ENCODE measurements around the gene TEAD3.

The TEAD3 gene

DNA sequence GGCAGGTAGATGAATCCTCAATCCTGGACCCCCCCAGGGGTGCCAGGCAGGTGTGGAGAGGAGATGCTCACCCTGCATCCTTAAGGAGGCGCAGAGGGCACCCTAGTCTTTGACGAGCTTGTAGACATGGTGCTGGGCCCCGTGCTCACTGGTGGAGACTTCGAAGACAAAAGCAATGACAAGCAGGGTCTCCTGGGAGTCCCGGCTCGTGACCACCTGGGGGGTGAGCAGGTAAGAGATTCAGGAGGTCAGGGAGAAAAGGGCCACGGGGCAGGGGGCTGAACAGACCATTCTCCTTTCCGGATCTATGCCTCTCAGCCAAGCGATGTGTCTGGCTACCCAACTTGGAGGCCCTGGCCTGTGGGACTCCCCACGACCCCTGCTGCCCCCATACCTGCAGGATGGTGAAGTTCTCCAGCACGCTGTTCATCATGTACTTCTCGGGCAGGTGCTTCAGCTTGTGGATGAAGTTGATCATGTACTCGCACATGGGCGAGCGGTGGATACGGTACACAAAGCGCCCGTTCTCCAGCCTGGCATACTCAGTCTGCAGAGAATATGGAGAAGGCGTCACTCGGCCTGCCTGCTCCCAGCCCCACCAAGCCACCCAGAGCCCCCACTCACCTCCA is 21.8 kb downstream of the TEAD3 start:
- no peak for DNase-seq (ENCODE audit: low read depth)

DNA sequence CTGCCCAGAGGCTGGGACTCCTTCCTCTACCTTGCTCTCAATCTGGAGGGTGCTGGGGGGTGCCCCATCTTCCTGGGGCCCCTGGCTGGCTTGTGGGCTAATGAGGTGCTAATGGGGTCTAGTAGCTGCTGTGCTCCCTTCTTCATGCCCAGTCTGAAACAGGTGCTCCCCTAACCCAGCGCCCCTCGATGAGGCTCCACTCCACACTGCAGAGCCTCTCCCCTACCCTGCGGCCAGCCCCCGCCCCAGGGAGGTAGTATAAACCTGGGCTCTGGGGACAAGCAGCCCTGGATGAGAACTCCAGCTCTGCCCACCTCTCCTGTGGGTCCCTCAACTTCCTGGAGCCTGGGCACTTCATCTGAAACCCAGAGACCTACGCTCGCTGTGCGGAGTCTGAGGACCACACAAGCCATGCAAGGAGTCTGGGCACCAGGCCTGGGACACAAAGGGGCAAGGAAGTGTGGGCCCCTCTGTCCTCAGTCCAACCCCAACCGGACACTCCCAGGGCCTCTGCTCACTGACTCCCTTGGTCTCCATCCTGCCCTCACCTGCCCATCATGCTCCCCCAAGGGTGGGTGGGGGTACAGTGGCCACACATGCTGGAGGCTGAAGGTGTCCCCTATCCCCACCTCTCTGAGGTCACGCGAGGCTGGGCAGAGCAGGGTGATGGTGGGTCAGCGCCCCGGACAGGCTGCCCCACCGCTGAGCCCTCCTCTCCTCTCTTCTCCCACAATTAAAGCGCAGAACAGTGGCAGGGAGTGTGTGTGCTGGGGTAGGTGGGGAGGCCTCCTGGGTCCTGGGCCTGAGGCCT is 22.5 kb downstream of the TEAD3 start:
- no peak for DNase-seq (ENCODE audit: low read depth)

DNA sequence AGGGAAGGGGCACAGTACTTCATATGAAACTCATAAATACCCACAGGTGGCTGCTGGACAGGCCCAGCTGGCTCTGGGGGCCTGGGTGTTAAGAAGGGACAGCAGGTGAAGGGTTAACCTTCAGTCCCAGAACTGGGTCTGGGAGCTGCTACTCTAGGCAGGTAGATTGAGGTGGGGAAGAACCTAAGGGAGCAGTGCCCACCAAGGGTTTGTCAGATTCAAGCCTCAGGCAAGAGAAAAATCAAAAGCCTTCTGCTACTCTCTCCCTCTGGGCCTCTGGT is 23.1 kb downstream of the TEAD3 start:
- DNase-seq (ENCODE audit: low read depth): no peak

DNA sequence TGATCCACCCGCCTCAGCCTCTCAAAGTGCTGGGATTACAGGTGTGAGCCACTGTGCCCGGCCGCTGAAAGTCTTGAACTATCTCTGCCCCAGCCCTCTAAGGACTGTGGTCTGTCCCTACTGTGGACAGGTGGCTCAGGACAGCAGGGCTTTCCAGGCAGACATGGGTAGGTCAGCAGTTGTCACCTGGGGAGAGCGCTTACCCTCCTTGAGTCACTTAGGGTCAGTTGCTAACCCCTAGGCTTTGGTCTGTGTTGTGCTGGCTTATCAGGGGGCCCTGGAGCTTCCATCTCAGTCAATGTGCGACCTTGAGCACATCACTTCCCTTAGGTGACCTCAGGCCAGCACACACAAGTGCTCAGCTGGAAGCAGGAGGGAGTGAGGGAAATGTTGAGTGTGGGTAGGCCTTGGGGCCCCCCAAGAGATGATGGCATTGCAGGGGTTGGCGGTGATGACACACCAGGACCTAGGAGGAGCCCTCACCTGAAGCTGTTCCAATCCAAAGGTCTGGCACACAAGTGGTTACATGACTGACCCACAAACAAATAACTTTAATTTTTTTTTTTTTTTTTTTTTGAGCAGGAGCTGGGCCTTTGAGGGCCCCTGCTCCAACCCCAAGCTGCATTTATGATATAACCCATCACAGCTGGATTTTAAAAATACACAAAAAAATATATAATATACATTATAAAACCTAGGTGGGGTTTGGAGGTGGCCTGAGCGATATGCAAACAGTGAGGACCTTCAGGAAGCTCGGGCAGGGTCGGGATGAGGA is 23.6 kb downstream of the TEAD3 start:
- DNase-seq (ENCODE audit: low read depth): no peak

DNA sequence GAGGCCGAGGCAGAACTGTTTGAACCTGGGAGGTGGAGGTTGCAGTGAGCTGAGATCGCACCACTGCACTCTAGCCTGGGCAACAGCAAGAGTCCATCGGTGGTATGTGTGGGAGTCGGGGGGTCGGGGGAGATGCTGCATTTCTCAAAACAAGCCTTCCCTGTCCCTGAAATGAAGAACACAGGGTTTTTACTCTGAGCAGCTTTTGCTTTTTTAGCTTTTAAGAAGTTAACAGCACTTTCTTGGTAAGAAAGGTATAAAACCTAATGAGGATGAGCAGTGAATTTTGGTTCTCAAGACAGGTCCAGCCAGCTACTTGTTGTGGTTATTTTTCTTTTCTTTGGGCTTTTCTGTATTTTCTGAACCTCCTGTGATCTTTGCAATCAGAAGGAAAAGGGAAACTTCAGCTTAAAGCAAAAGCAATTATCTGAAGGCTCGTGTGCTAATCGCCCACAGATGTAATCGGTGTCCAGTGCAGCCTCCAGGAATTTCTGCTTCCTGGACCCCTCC is 25.0 kb downstream of the TEAD3 start:
- no peak for DNase-seq (ENCODE audit: low read depth)

DNA sequence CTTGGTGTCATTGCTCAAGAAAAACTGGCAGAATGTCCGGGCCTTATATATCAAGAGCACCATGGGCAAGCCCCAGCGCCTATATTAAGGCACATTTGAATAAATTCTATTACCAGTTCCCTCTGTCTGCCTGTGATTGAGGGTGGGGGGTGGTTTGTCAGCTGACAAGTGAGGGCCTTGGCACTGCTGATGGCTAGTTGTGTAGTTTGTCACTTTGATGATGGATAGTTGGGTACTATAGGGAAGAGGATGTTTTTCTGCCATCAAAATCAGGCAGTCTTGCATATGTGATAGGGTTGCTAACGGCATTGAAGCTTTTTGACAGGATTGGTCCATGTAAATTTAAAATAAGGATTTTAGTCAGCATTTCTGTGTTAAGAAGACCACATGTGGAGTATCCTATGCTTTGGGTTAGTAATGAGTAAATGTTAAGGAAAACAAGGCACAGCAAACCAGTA is 26.2 kb downstream of the TEAD3 start:
- DNase-seq (ENCODE audit: low read depth): no peak

DNA sequence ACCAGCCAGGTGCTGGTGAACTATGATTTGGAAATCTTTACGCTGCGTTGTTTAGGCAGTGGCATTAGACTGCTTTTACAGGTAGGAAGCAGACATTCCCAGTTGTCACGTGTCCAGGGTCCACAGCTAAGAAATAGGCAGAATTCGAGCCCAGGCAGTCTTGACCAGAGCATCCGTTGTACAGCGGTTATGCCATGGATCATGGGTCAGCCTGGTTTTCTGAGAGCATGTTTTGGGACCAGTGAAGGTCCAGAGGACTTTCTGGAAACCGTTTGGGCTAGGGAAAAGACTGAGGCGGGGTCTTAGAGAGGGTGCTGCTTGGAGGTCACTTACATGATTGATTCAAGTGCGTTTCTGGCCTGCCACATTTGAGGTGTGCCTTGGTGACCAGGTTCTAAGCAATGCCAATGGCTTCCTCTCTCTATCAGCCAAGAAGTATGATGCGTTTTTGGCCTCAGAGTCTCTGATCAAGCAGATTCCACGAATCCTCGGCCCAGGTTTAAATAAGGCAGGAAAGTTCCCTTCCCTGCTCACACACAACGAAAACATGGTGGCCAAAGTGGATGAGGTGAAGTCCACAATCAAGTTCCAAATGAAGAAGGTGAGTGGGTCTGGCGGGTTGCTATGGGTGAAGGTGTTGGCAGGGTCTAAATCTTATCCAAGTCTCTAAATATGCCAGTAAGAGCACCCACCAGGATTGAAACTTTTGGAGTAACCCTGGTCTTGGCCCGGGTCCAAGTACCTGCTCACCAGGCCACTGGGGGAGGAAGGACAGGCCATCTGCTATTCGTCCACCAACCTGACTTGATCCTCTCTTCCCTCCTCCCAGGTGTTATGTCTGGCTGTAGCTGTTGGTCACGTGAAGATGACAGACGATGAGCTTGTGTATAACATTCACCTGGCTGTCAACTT is 26.9 kb downstream of the TEAD3 start:
- DNase-seq (ENCODE audit: low read depth): no peak

DNA sequence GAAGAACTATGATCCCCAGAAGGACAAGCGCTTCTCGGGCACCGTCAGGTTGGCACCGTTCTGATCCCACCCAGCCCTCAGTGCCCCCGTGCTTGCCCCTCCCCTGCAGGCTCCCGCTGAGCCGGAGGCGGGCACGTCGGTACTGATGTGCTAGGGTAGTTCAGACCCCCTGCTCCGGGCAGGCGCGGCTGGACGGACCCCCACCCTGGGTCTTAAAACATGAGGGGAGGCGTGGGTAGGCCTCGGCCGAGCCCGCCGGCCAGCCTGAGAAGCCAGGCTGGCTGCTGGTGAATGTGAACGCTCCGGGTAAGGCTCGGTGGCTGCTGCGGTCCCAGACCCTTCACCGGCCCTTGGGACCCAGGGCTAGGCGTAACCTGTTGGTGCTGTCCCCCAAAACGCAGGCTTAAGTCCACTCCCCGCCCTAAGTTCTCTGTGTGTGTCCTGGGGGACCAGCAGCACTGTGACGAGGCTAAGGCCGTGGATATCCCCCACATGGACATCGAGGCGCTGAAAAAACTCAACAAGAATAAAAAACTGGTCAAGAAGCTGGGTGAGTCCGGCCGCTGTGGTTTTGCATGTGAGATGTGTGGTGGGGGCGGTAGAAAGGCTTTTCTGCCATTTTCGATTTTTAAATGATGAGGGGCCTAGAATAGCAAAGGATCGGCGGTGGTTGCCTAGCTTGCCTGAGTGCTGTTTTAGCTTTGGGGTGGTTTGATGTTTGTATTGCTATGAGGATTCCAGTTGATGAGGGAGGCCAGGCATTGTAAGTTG is 27.7 kb downstream of the TEAD3 start:
- no peak for DNase-seq (ENCODE audit: low read depth)

DNA sequence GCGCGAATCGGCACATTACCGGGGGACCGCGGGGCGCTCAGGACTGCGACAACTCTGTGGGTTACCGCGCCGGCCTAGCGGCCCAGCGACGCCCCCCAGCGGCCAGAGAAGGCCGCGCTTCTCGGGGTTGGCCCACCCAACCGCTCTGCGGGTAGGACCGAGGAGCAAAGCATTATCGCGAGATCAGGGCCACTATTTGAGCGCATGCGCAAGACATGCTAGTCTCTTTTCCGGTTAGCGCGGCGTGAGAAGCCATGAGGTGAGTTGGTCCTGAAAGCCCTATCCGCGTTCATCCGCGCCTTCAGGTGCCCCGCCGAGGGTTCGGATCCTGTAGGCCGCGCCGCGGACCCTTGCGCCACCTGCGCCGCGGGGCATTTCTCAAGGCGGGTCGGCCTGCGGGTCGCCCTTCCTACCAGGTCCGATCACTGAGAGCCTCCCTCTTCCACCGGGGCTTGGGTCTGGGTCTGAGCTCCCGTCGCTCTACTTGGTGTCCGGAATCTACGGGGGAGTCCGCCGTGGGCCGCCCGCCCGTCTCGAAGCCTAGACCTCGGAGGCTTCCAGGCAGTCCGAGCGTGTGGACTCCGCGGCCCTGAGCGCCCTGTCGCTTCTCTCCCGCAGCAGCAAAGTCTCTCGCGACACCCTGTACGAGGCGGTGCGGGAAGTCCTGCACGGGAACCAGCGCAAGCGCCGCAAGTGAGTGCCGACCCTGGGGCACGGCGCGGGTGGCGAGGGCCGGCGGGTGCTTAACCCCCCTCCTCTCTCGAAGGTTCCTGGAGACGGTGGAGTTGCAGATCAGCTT is 28.5 kb downstream of the TEAD3 start, which contains the start of gene RPL10A:
Gene RPL10A (plus strand): TSS at position 221 of the 799 bp plus-strand sequence. CDS start 34 bp downstream, at position 255.
- peak; percentile 77 for DNase-seq (ENCODE audit: low read depth)

DNA sequence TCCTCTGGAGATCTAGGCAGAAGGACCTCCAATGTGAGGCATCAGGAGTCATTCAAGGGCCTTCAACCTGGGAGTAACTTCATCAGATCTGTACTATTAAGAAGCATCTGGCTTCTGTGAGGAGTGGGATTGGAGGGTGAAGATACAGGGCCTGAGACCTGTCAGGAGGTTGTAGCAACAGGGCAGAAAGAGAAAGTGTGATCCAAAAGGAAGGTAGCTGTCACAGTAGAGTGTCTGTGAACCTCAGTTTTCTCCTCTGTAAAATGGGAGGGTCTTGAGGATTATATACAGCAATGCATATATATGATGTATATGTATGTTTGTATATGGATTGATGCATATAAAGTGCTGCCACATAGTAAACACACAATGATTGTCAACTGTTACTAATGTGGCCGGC is 31.2 kb downstream of the TEAD3 start:
- DNase-seq (ENCODE audit: low read depth): no peak

DNA sequence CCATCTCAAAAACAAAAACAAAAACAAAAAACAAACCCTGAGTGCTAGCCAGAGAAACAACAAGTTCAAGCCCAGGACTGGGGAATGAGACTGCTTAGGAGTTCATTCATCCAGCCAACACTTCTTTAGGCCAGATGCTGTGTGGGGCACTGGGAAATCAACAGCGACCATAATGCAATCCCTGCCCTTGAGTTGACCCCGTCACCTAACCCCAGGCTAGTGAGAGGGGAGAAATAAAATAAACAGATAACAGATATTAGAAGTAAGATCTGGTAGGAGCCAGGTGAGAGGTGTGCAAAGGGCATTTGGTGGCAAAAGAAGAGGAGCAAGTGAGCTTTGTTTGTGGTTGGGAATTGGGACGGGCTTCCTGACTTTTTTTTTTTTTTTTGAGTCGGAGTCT is 33.6 kb downstream of the TEAD3 start:
- no peak for DNase-seq (ENCODE audit: low read depth)

DNA sequence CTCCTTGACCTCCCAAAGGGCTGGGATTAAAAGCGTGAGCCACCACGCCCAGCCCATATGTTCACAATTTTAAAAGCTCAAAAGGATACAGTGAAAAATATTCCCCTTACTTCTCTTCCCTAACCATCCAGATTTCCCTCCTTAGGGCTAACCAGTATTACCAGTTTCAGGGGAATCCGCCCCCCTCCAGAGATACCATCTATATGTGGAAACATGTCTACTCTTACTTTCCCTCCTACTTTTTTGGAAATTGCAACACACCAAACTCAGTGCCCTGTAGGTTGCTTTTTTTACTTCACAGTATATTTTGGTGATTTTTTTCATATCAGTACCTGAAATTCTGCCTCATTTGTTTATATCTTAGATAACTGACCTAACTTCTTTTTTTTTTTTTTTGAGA is 35.6 kb downstream of the TEAD3 start:
- DNase-seq (ENCODE audit: low read depth): no peak

DNA sequence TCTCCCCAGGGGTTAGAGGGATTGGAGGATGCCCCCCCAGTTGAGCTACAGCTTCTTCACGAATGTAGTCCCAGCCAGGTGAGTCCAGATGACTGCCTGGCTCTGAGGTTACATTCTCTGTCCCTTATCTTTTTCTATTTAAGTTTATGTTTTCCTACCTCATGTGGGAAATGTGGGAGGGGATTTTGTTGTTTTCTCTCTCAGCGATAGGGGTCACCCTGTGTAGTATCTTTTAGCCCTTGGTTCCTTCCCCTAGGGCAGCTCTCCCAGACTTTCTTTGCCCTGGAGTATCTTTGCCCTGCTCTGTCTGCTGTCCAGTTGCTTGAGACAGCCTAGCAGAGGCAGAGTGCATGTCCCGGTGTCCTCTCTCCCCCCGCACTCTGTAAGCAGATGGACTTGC is 39.0 kb downstream of the TEAD3 start:
- DNase-seq (ENCODE audit: low read depth): no peak

DNA sequence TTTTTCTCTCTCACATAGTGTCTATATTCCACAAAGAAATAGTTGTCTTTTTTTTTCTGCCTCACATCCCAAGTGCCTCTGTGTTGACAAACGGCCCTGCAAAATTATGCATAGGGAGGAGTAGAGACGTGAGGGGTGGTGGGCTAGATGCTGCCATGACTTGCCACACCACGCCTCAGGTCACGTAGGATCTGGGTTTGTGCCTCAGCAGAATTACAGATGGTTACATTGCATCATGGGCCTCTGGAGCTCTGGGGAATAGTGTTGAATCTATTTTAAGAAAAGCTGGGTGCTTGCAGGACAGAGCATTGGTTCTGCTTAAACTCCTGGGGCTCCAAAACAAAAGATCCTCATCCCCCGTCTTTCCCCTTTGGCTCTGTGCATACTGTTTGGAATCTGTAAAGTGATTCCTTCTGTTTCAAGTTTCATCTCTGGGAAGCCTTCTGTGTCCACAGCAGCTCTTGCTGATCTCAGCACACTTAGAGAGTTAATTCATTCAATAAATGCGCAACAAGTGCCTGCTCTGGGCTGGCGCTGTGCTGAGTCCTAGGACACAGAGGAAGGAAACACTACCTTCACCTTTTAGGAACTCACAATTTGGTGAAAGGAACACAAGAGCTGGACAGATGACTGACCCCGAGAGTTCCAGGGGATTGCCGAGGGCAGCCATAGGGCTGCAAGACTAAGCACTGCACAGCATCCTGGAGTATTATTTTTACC is 42.3 kb downstream of the TEAD3 start:
- DNase-seq (ENCODE audit: low read depth): no peak

DNA sequence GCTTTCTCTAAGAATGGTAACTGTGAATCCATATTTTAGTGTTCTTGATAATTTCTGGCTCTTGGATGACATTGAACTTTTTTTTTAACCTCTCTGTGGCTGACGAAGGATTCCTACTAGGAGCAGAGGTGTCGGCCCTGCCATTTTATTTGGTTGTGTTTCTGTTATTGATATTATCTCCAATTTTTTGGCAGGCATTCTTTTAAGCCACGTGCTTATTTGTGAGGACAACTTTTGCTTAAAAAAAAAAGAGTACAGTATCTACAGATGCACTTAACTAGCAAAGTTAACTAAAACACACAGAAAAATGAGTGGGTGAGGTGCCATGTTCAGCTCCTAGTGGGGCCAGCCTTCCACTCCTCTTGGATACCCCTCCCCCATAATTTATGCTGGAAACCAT is 43.6 kb downstream of the TEAD3 start:
- no peak for DNase-seq (ENCODE audit: low read depth)

DNA sequence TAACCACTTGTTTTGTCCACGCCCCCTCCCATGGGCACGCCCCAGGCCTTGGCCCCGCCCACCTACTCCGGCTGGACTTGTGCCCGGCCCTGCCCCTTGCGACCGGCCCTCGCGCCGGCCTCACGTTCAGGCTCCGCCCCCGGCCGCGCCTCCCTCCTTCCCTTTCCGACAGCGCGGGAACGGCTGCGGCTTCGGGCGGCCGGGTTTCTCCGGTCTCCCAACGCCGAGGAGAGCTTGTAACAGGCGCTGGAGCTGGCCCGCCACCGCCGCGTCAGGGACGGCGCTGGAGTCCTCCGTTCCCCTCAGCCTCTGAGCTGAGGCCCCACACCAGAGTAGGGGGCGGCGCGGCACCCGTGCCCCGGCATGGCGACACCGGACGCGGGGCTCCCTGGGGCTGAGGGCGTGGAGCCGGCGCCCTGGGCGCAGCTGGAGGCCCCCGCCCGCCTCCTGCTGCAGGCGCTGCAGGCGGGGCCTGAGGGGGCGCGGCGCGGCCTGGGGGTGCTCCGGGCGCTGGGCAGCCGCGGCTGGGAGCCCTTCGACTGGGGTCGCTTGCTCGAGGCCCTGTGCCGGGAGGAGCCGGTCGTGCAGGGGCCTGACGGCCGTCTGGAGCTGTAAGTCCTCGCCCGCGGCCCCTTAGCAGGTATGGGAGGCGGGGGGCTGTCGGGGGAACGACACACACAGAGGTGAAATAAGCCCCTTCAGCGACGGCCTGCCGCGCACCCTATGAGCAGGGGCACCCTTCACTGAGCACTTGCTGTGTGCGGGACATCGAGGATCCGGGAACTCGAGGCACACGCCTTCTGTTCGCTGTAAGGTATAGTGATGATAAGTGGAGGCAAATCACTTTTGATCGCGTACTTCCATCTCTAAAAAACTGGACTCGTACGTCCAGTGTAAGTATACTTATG is 44.4 kb downstream of the TEAD3 start, which contains the start of gene FANCE:
Gene FANCE (plus strand): TSS at position 156 of the 908 bp plus-strand sequence. CDS start 208 bp downstream, at position 364.
- no peak for DNase-seq (ENCODE audit: low read depth)

DNA sequence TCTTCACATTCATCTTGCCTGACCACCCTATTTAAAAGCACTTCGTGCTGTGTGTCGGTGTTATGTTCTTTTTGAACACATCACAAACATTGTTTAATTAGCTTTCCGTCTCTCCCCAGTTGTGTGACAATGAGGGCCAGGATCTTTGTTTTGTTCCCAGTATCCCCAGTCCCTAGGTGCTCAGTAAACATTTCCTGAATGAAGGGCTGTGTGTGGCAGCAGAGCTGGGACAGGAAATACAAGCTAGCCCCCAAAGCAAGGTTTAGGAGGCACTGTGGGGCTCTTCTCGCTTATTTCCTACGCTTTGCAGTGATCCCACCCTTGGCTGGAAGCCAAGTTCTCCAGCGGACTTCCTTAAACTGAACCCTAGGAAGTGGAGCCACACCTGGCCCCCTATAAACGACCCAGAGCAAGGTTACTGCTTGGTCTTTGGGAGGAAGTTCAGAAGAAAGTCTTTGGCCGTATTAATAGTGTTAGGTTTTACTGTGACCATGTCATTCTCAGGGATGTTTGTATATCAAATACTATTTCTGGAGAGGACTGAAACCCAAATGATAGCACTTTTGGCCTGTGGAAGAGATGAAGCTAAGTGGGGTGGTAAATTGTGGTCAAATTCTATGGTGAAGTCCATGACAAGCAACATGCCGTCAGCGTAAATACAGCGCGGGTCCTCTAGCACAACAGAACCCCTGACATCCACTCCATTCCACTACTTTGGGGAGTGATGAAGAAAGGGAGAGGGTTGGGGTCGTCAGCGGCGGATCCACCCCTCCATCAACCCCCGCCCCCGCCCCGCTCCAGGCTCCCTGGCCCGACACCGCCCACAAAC is 45.3 kb downstream of the TEAD3 start:
- DNase-seq (ENCODE audit: low read depth): no peak

Measured in GM04503 (cell line).